Measurements from ENCODE around the gene ACAN.

Gene ACAN

GRCh38 chr15:88847144-88847543 is 43.9 kb downstream of the ACAN start:
- POLR2A ChIA-PET = no interaction called here
- H3K4me3 ChIP-seq (ENCODE audit: low read depth, low read length) = no peak overlapping the region
- no peak for DNase-seq (ENCODE audit: low read depth, low spot score)
- CTCF ChIA-PET = no interaction called here
- TF ChIP-seq CTCF (IDR thresholded peaks at IDR 0.05; ENCODE audit: insufficient read depth, low read length, missing control alignments) = no peak

GRCh38 chr15:88848203-88848602 is 45.0 kb downstream of the ACAN start:
- CTCF ChIA-PET = no interaction called here
- no peak for TF ChIP-seq CTCF (IDR thresholded peaks at IDR 0.05; ENCODE audit: insufficient read depth, low read length, missing control alignments)
- no peak for DNase-seq (ENCODE audit: low read depth, low spot score)
- POLR2A ChIA-PET = no interaction called here
- no peak overlapping the region for H3K4me3 ChIP-seq (ENCODE audit: low read depth, low read length)

- no peak for TF ChIP-seq CTCF (IDR thresholded peaks at IDR 0.05; ENCODE audit: insufficient read depth, low read length, missing control alignments)
- H3K4me3 ChIP-seq (ENCODE audit: low read depth, low read length) = no peak overlapping the region
- ChIA-PET POLR2A (no interaction called here), CTCF (interaction anchor here (0.8 to 1.7 kb wide), 4 partner anchors 15 to 332 kb away, joined by 3 to 6 read pairs (median 5); no protein-coding TSS in a partner anchor)
- no peak for DNase-seq (ENCODE audit: low read depth, low spot score)
These were observed 46.3 kb downstream of the ACAN start for GRCh38 chr15:88849376-88850072.

GRCh38 chr15:88852476-88852875 is 49.2 kb downstream of the ACAN start:
- no peak for DNase-seq (ENCODE audit: low read depth, low spot score)
- POLR2A ChIA-PET = no interaction called here
- no peak overlapping the region for H3K4me3 ChIP-seq (ENCODE audit: low read depth, low read length)
- CTCF ChIA-PET = no interaction called here
- TF ChIP-seq CTCF (IDR thresholded peaks at IDR 0.05; ENCODE audit: insufficient read depth, low read length, missing control alignments) = no peak

GRCh38 chr15:88858934-88859333 is 55.7 kb downstream of the ACAN start:
- POLR2A ChIA-PET = no interaction called here
- CTCF ChIA-PET = no interaction called here
- H3K4me3 ChIP-seq (ENCODE audit: low read depth, low read length) = no peak overlapping the region
- no peak for DNase-seq (ENCODE audit: low read depth, low spot score)
- TF ChIP-seq CTCF (IDR thresholded peaks at IDR 0.05; ENCODE audit: insufficient read depth, low read length, missing control alignments) = no peak

- ChIA-PET CTCF (no interaction called here), POLR2A (no interaction called here)
- no peak for DNase-seq (ENCODE audit: low read depth, low spot score)
- no peak for TF ChIP-seq CTCF (IDR thresholded peaks at IDR 0.05; ENCODE audit: insufficient read depth, low read length, missing control alignments)
- H3K4me3 ChIP-seq (ENCODE audit: low read depth, low read length) = no peak overlapping the region
These were observed 56.3 kb downstream of the ACAN start for GRCh38 chr15:88859550-88859949.
